Upper lobe of left lung (tissue), 4 donors: Measurements from ENCODE around the gene MAD1L1.

ENCODE experiments used
- POLR2A ChIP-seq, 4 donors: fragments of 450-650 bp; IDR thresholded peaks; one replicate each; pipeline ENCODE4 v1.5.1; 2016 to 2017; ENCODE audit warnings: antibody characterized with exemption in 4 of 4, mild to moderate bottlenecking in 2 of 4
- TF ChIP-seq, protein P1 (sequence below), 6 experiments: fragments of 450-650 bp in 4 of 6; fragments of 200-600 bp in 2 of 6; sonication (generic) in 2 of 6; IDR thresholded peaks; one replicate each; pipeline ENCODE4 v1.5.1; 2016 to 2019; ENCODE audit warnings: antibody characterized with exemption in 6 of 6

DNA sequence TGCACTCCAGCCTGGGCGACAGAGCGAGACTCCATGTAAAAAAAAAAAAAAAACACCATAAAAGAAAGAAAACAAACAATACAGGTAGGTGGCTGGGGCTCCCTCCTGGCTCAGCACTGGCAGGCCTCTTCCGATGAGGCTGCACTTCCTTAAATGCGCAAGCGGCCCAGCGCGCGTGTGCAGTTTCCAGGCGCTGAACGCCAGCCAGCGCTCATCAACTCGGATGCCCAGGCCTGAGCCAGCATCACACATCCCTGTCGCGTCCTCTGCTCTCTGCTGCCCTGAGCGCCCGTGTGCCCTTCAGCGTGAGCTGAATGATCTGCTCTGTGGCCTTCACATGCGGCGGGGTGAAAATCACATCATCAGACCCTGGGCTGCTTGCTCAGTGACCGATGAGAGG lies 41.1 kb upstream of the MAD1L1 start:
- TF ChIP-seq, protein P1, sequence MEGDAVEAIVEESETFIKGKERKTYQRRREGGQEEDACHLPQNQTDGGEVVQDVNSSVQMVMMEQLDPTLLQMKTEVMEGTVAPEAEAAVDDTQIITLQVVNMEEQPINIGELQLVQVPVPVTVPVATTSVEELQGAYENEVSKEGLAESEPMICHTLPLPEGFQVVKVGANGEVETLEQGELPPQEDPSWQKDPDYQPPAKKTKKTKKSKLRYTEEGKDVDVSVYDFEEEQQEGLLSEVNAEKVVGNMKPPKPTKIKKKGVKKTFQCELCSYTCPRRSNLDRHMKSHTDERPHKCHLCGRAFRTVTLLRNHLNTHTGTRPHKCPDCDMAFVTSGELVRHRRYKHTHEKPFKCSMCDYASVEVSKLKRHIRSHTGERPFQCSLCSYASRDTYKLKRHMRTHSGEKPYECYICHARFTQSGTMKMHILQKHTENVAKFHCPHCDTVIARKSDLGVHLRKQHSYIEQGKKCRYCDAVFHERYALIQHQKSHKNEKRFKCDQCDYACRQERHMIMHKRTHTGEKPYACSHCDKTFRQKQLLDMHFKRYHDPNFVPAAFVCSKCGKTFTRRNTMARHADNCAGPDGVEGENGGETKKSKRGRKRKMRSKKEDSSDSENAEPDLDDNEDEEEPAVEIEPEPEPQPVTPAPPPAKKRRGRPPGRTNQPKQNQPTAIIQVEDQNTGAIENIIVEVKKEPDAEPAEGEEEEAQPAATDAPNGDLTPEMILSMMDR (IDR thresholded peaks at IDR 0.05), result no peak
- TF ChIP-seq POLR2A (IDR thresholded peaks at IDR 0.05), result no peak
